Bronchial epithelial cell (primary cell): ENCODE results near the gene P2RY11. TPM values are rescaled to one million over a fixed set of nuclear protein-coding genes. Genes with fewer than 3 reads are reported as not detected.

Experiments used
- DNase-seq: peaks from one replicate; pipeline ENCODE4 v3.0.0-alpha.2; 2010; ENCODE audit warnings: low read depth
- FAIRE-seq: peaks from 2 replicates; lab custom pipeline; 2011; peaks lifted over from hg19 to GRCh38; lab: Jason Lieb, UNC
- H3K27me3 ChIP-seq: 2 replicates; pipeline ENCODE4 v1.5.1; 2011; ENCODE audit warnings: low read length; ENCODE audit not compliant: control insufficient read depth, insufficient read depth
- H3K36me3 ChIP-seq: 2 replicates; pipeline ENCODE4 v1.5.1; 2011; ENCODE audit warnings: low read length; ENCODE audit not compliant: control insufficient read depth, insufficient read depth
- H3K4me3 ChIP-seq: 2 replicates; pipeline ENCODE4 v1.5.1; 2011; ENCODE audit warnings: mild to moderate bottlenecking, low read depth, low read length, control low read depth
- total RNA-seq: library from RNA; depleted of rRNA; stranded (reverse); fragments of >200 nt; gene quantifications from 2 replicates; pipeline ENCODE4 v1.2.1, GENCODE V29; 2014
- TF ChIP-seq, protein P1 (sequence below): IDR thresholded peaks from 2 replicates; pipeline ENCODE4 v1.5.1; 2011; ENCODE audit warnings: mild to moderate bottlenecking, moderate library complexity, low read length, control low read depth, inconsistent platforms; ENCODE audit not compliant: insufficient read depth, severe bottlenecking

Gene P2RY11
- total RNA-seq, 1 donor from 2014 or later, result 1.1 TPM

DNA sequence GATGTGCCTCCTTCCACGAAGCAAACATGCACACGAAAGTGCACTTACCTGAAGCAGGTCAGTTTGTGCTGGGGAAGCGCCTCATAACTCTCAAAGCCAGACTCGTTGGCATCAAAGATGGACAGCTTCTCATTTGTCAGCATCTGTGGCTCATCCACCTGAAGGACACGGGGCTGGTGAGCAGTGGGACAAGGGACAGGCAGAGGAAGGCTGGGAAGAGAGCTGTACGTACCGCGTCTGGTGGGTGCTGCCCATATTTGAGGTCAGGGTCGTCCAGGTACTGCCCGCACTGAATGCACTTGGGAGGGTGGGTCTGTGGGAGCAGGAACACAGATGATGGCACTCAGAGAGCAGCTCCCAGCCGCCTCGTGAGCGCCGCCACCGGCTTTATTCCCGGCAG, 48.1 kb downstream of the P2RY11 start:
- Histone ChIP-seq H3K27me3 (no peaks in the 10 kb centered on the region), H3K36me3 (peaks cover 25% of the 10 kb centered on the region), H3K4me3 (no peak overlapping the region)
- TF ChIP-seq, protein P1, sequence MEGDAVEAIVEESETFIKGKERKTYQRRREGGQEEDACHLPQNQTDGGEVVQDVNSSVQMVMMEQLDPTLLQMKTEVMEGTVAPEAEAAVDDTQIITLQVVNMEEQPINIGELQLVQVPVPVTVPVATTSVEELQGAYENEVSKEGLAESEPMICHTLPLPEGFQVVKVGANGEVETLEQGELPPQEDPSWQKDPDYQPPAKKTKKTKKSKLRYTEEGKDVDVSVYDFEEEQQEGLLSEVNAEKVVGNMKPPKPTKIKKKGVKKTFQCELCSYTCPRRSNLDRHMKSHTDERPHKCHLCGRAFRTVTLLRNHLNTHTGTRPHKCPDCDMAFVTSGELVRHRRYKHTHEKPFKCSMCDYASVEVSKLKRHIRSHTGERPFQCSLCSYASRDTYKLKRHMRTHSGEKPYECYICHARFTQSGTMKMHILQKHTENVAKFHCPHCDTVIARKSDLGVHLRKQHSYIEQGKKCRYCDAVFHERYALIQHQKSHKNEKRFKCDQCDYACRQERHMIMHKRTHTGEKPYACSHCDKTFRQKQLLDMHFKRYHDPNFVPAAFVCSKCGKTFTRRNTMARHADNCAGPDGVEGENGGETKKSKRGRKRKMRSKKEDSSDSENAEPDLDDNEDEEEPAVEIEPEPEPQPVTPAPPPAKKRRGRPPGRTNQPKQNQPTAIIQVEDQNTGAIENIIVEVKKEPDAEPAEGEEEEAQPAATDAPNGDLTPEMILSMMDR, result no peak
- no peak for FAIRE-seq
- DNase-seq, result no peak

DNA sequence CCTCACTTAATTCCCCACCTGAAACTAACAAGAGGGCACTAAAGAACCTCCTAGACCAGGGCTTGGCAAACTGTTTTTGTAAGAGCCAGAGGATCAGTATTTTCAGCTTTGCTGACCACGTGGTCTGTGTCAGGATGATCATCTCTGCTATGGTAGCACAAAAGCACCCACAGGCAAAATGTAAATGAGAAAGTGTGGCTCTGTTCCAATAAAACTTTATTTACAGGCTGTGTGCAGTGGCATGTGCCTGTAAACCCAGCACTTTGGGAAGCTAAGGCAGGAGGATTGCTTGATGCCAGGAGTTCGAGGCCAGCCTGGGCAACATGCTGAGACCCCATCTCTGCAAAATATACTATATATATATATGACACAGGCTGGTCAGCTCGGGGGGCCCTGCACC, 52.0 kb downstream of the P2RY11 start:
- H3K36me3 ChIP-seq, result peaks cover 18% of the 10 kb centered on the region
- no peak for DNase-seq
- TF ChIP-seq, protein P1, result no peak
- H3K27me3 ChIP-seq, result no peaks in the 10 kb centered on the region
- H3K4me3 ChIP-seq, result no peak overlapping the region
- FAIRE-seq, result no peak

Other genes with a start within 250 kb of the P2RY11 start
- under 0.01 and 4.4 TPM in 2 replicates for gene OLFM2, start 175.2 kb upstream of the P2RY11 start, total RNA-seq
- 0.51 and 0.79 TPM in 2 replicates for gene COL5A3, start 101.2 kb upstream of the P2RY11 start, total RNA-seq
- not detected in 2 replicates for gene RDH8, start 98.2 kb upstream of the P2RY11 start, total RNA-seq
- 5.0 and 5.5 TPM in 2 replicates for gene SHFL, start 25.4 kb upstream of the P2RY11 start, total RNA-seq
- gene ANGPTL6, start 9.0 kb upstream of the P2RY11 start, total RNA-seq, result under 0.01 TPM in 1 of 2 replicates, not detected in the other
- 41.5 and 45.3 TPM in 2 replicates for gene PPAN, start 5.3 kb upstream of the P2RY11 start, total RNA-seq
- 198 and 291 TPM in 2 replicates for gene EIF3G, start 8.2 kb downstream of the P2RY11 start, total RNA-seq
- 11.1 and 12.4 TPM in 2 replicates for gene DNMT1, start 83.3 kb downstream of the P2RY11 start, total RNA-seq
- 1.3 and 1.9 TPM in 2 replicates for gene S1PR2, start 119.6 kb downstream of the P2RY11 start, total RNA-seq
- 17.1 and 19.2 TPM in 2 replicates for gene MRPL4, start 140.5 kb downstream of the P2RY11 start, total RNA-seq
- gene ICAM1, start 159.4 kb downstream of the P2RY11 start, total RNA-seq, result 0.79 and 0.90 TPM in 2 replicates
- gene ICAM4, start 175.3 kb downstream of the P2RY11 start, total RNA-seq, result 4.0 and 10.8 TPM in 2 replicates
- gene ICAM5, start 178.3 kb downstream of the P2RY11 start, total RNA-seq, result 3.7 and 3.9 TPM in 2 replicates
- gene ZGLP1, start 198.1 kb downstream of the P2RY11 start, total RNA-seq, result 0.26 and 0.53 TPM in 2 replicates
- gene FDX2, start 204.3 kb downstream of the P2RY11 start, total RNA-seq, result 21.8 and 24.2 TPM in 2 replicates
- gene RAVER1, start 221.8 kb downstream of the P2RY11 start, total RNA-seq, result 2.3 and 4.2 TPM in 2 replicates
- gene ICAM3, start 227.9 kb downstream of the P2RY11 start, total RNA-seq, result 5.0 and 5.5 TPM in 2 replicates